GM21825 (cell line): ENCODE measurements around the gene NFYC.
A peak's percentile ranks its signal among the peaks of the same experiment; 100 is the strongest.

Experiments used
- ATAC-seq: cut with Tn5 transposase; IDR thresholded peaks from one replicate; pipeline ENCODE4 v1.9.1; 2021; ENCODE audit warnings: mild to moderate bottlenecking, moderate library complexity; ENCODE audit not compliant: unreplicated experiment

NFYC gene

DNA sequence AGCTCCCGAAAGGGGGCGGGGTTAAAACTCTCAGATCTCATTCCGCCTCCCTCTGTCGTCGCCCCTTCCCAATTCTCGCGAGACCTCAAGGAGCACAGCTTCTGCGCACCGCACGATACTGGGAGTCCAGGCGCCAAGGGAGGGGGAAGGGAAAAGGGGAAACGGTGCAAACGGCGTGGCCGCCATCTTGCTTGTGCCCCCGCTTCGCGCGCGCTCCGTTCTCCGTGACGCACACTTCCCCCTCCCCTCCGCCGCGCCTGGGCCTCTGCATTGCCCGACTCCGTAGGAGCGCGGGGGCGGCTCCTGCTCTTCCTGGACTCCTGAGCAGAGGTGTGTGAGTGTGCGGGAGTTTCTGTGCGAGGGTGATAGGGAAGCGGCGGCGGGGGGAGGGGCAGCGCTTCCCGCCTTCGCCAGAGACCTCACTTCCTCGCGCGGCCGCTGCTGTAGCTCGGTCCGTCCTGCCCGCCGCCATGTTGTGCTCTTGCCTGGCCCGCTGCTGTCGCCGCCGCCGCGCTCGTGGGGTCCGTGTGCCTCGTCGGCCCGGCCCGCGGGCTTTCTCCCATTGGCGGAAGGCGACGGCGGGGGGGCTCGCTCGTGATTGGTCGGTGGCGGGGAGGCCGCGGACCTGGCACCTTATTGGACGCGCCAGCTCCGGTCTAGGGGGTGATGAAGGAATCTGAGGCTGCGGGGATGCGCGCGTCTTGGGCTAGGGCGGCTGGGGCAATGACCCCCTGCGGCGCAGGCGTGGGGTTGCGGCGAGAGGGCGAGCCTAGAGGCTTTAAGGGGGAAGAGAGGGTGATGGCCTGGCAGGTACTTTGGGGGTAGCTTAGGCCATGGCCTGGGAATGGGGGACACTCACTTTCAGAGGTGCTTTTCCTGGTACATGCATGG lies at the start of gene NFYC:
Gene NFYC (plus strand): TSS at position 167 of the 891 bp plus-strand sequence. CDS start 47,140 bp downstream, outside the sequence.
- peak; percentile 68 for ATAC-seq

DNA sequence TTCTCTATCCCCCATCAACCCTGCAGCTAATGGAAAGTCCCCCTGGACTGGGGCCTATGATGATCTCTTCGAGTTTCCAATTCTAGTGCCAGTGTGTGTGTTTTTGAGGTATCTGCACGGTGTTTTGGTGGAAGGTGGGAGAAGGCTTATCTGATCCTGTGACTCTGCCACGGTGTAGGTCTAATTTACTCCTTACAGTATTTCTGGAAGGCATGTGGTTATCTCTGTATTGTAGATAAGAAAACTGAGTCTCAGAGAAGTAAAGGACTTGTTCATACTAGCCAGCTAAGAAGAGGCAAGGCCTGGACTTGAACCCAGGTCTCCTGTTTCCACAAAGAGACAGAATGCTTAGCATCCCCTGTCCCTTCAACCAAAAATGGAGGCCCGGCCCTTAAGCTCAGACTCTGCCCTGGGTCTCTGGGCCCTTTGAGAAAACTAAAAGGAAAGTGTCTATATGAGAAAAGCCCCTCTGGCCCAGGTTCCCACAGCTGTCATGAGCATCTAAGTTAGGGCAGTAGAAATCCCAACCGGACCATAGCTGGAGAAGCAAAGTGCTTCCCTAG lies 46.3 kb upstream of the NFYC start:
- ATAC-seq = no peak

DNA sequence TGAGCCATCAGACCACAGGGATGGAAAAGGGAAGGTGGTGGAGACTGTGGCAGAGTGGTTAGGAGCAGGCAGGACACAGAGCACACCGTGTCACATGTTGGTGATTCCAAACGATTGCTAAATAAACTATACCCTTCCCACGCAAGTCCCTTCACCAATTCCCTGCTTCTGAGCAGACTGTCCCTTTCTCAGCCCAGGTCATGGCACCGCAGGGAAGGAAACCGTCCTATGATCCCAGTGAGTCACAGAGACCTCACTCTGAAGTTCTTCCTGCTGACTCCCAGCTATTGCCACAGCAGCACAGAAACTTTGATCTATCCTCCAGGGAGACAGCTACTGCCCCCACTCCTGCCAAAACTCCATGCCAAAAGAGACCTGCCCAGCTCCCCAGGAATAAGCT lies 45.2 kb upstream of the NFYC start:
- ATAC-seq = no peak

DNA sequence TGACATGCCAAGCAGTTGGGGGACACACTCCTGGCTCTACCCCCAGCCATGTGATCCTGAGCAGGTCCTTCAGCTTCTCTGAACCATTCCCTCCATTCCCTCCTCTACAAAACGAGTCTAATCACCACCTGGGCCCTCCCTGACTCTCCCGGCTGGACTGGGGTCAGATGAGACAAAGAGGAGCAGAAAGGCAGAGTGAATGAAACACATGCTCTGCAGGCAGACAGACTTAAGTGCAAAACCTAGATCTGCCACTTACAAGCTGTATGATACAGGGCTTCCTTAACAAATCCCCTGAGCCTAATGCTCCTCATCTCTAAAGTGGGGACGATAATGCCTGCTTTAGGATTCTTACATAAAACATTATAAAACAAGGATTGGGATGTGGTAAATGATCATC lies 43.3 kb upstream of the NFYC start:
- no peak for ATAC-seq

DNA sequence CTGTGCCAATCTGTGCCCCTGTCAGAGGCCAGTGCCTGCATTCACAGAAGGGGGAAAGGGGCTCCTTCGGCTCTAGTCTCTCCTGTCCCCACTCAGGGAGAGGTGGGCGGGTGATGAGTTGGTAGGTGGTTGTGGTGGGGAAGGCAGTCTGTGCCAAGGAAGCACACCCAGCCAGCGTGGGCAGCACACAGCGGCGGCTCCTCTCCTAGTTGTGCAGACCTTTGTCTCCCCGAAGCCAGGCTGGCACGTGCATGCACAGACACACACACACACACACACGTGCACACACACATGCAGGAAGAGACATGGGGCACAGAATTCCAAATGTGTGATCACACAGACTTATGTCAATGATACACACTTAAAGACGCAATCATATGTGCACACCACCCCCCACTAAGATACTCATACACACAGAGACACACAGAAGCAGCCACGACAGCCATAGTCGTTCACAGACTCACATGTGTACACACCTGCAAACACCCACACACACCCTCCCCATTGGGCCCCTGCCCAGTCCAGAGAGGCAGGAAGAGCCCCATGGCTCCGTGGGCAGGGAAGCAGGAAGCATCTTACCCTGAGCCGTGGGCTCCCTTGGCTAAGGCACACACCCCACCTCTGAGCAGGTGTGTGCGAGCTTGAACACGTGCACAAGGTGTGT lies 42.4 kb upstream of the NFYC start:
- ATAC-seq = no peak

DNA sequence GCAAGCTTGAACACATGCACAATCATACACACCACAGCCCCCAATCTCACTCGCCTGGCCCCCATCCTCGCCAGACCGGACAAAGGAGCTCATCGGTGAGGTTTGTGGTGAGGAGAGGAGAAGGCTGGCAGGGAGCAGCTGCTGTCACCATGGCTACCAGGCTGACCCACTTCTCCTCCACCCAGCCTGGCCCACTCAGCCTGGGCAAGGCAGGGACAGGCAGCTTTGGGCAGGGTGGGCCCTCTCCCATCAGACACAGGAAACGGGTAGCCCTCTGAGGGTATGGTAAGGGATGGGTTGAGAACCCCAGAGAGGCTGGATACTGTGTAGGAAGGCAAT lies 41.9 kb upstream of the NFYC start:
- ATAC-seq = no peak

DNA sequence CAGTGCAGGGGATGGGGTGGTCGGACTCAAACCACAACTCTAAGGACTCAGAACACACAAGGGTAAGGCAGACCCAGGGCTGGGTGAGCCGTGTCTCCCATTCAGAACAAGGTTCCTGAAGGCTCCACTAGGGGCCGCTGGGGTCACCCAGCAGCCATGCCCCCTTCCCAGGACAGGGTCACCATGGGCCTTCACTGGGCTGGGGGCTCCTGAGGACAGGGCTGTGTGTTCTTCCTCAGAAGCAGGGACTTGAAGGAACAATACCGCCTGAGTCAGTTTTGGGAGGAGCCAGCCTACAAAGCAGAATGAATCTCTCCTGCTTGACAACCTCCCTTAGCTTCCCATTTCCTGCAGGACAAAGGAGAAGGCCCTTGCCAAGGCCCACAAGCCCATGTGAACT lies 41.4 kb upstream of the NFYC start:
- ATAC-seq = no peak

DNA sequence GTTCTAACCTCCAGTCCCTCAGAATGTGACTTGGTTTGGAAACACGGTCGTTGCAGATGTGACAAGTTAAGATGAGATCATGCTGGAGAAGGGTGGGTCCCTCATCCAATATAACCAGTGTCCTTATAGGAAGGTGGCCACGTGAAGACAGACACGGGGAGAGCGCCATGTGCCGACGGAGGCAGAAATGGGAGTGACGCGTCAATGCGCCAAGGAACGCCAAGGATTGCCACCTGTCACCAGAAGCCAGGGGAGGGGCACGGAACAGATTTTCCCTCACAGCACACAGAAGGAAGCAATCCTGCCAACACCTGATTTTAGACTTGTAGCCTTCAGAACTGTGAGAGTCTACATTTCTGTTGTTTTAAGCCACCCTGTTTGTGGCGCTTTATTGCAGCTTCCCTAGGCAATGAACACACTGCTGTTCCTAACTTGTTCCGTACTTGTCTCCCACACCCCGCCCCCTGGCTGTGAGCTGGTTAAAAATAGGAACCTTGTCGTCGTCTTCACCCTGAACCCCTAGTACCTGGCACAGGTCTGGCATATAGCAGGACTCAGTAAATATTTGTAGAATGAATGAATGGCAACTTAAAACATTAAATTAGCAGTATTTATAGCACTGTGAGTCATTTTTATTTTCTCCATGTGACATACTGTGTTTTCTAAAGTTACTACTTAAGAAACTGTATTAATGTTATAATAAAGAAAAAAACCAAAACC lies 40.2 kb upstream of the NFYC start:
- no peak for ATAC-seq

DNA sequence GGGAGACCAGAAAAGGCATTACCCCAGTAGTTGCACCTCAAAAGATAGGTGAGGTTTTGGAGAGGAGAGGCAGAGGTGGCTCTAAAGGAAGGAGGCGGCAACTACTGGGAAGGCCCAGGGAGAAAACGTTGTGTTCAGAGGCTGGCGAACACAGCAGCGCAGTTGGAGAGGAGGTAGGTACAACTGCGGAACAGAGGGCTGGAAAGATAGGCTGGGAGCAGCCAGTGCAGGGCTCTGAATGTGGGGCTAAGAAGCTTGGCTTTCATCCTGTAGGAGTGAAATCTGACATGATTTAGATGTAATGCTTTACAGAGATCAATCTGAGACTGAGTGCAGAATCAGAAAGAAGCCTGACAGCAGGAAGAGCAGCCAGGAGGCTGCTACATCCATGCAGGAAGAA lies 39.0 kb upstream of the NFYC start:
- no peak for ATAC-seq

DNA sequence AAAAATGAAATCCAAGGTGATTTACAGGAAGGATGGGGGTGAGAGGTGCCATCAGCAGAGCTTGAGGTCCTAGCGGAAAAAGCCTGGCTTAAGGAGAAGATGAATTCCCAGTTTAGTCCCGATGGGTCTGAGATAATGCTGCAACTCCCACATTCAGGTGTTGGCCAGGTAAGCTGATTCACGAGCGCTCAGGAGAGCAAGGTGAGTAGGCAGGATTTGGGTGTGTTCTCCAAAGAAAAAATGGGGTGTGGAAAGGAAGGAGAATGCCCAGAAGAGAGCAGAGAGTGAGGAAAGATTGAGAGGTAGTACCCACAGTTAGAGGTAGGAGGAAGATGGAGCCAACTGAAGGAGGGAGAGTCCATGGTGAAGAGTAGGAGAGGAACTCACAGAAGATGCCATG lies 38.5 kb upstream of the NFYC start:
- ATAC-seq = no peak

DNA sequence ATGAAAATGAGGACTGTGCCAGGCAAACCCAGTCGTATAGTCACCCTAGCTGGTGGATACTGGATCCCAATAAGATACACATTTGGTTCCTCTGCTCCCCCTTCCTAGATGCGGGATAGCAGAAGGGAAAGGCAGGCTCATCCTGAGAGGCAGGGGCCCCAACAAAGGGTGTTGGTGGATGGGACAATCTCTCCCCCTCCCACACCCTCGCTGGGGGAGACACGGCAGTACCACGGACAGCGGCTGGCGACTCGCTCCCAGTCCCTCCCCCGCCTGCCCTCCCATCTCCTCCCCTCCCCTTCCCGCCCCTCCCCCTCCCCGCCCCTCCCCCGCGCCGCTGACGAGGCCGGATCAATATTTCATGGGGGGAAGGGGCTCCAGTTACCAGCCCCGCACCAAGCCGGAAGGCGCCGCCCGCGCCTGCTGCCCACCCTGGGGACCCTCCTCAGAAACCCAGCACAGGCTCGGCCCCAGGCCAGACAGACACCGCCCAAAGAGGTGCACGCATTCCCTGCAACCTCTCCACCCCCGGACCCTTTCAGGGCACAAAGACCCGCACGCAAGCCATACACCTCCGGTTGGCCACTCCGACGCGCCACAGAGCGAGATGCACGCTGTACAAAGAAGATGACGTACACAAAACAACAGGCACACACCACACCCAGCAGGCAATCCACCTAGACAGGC lies 37.5 kb upstream of the NFYC start:
- no peak for ATAC-seq

DNA sequence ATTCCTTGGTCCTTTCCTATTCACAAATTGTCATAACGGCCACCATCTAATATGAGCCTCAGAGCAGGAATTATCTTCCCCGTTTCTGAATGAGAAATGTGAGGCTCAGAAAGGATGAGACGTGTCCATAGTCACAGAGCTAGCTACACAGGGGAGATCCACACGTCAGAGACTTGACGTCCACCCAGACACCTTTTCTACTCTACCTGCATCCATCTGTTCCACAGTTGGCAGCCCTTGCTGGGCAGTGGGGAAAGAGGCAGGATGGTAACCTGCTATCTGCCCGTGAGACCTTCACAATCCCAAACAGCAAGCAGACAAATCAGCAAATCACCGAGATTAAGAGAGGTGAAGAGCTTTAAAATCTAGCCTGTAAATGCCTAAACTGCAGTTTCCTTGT lies 34.5 kb upstream of the NFYC start:
- ATAC-seq = no peak

DNA sequence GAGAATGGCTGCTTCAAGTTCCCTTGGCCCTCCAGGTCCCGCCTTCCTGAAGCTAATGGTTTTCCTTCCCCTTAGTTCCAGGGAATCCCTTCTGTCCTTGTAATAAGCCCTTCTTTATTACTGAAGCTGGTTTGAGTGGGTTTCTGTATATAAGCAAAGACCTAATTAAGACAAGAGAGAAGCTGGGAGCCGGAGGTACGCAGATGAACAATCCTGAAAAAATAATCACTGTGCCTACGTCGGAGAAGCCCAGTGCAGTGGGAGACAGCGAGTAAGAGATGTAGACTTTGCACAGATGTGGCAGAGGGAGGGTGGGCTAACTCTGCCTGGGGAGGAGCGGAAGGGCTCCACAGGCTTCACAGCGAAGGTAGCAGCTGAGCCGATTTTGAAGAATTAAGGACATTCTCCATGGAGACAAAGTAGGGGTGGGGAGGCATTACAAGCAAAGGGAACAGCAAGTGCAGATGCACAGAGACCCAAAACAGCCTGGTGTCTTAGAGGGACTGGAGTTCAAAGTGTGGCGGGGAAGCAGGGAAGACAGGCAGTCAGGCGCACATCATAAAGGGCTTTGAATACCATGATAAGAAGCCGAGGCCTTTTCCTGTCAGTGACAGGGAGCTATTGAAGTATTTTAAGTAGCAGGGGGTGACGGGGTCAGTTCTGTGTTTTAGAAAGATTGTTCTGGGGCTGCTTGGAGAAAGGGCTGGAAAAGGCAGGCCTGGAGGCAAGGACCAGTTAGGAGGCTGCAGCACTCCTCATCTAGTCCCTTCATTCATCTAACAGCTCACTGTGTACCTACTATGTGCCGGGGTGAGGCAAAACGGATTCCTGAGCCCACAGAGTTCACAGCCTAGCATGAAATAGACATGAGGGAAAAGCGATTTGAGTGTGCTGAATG lies 32.5 kb upstream of the NFYC start:
- ATAC-seq = no peak

DNA sequence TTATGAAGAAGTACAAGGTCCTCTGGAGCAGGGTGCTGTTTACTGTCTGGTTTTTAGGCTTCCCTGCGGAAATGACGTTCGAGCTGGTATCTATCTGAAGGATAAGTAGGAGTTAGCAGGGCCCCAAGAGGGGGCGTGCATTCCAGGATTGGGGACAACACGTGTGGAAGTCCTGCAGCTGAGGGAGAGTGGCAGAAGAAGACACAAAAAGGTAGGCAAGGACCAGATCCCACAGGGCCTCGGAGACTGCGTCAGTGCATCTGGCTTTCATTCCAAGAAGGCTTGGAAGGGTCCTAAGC lies 31.9 kb upstream of the NFYC start:
- ATAC-seq = no peak

DNA sequence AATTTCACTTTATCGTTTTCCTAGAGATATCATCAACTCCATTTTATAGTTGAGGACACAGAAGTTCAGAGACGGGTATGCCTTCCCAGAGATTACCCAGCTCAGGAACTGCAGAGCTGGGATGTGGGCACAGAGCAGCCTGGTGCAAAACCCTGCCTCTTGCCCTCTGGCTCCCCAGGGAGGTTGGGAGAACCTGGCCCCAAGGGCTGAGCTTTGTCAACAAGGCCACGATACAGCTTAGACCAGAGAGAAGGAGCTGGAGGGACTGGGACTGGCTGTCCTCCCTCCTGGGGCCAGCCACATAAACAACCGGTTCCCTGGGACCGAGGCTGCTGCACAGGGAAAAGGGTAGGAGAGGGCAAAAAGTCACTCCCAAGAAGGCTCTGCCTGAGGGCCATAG lies 29.8 kb upstream of the NFYC start:
- no peak for ATAC-seq

DNA sequence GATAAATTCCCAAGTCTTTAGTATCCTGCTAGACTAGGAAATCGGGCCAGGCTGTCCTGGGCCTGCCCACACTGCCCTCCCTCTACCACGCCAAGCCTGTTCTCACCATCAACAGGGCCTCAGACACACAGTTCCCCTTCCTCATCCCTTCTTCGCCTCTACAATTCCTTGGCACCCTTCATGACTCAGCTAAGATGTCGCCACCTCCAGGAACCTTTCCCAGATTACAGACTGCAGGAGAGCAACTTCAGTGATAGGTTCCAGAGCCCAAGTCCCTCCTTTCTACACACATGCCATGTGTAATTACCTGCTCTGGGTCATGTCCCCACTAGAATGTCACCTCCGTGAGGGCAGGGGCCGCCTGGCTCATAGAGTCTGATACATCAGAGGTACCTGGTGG lies 29.4 kb upstream of the NFYC start:
- no peak for ATAC-seq

DNA sequence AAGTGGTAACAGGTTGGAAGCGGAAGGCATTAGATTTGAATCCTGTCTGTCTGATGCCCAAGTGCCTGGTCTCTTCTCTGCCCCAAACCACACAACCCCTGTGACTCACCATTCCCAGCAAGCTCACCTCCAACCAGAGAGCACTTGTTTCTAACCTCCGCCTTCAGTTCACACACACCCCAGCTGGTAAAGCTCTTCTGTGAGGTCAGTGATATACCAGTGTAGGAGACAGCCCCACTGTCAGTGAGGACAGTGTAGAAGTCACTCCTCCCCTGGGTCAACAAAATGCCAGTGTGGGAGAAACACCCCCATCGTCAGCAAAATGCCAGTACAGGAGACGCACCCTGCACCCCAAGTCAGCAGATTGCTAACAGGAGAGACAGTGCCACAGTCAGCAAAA lies 28.6 kb upstream of the NFYC start:
- no peak for ATAC-seq

DNA sequence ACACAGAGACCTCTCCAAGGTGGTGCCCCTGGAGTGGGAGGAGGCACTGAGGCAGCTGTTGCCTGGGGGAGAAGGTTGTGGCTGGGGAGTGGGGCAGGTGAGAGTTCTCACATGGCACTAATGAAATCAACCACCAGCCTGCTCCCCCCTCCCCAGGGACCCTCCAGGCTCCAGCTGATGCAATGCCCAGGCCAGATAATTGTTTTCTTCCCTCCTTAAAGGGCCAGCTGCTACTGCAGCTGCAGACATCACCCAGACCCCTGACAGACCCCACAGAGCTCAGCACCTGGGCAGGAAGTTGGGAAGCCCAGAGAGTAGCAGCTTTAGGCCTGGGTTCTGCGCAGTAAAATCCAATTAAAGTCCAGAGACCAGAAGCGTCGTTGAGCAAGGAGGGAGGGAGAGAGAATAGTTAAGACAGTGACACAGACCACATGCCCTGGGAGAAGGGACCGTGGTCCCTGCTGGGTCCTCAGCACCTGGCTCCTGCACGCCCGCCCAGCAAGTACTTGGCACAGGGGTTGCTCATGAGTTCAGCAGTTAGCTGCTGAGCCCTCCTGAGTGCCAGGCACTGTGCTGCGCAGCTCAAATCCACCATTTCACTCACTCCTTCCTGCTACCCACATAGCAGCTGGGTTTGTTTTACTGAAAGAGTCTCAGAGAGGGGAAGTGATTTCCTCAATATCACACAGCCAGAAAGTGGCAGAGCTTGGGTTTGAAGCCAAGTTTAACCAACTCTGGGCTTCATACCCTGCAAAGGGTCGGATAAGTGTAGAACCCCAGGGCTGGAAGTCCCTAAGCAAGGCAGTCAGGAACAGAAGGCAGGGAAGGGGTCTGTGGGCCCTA lies 28.0 kb upstream of the NFYC start:
- no peak for ATAC-seq

DNA sequence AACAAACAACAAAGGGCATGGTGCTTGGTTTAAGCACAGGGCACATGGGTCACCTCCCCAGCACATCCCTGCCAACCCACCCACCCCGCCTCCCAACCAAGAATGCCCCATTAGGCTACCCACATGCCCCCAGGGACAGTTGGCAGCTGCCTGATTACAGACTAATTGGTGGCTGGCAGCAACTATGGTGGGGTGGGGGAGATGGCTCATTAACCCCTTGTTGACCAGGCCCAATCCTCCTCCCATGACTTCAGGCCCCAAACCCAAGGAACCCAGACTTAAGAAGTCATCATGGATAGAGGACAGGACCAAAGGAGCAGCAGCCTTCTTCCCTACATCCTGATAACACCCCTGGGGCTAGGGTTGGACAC lies 27.4 kb upstream of the NFYC start:
- ATAC-seq = no peak
